NCI-H2196 (cell line): ENCODE results near the gene TAGLN2.
A peak's percentile ranks its signal among the peaks of the same experiment; 100 is the strongest.

Experiments used
- DNase-seq: peaks from one replicate; lab custom pipeline; 2025; ENCODE audit not compliant: unreplicated experiment; lab: John Stamatoyannopoulos, UW

The TAGLN2 gene

GRCh38 chr1:159949981-159950381, 24.7 kb upstream of the TAGLN2 start:
- no peak for DNase-seq

- DNase-seq = no peak
These were observed 23.8 kb upstream of the TAGLN2 start for GRCh38 chr1:159949123-159949522.

- DNase-seq = no peak
These were observed 22.6 kb upstream of the TAGLN2 start for GRCh38 chr1:159947942-159948341.

GRCh38 chr1:159946242-159947187, 21.2 kb upstream of the TAGLN2 start:
- DNase-seq = no peak

GRCh38 chr1:159945483-159946241, 20.4 kb upstream of the TAGLN2 start, which contains the start of gene IGSF9:
Gene IGSF9 (minus strand): TSS chr1:159945613. CDS start chr1:159943454, 2,159 bp downstream.
- DNase-seq = peak; percentile 86

- DNase-seq = no peak
These were observed 19.5 kb upstream of the TAGLN2 start for GRCh38 chr1:159944623-159945455.

- DNase-seq = no peak
These were observed 18.8 kb upstream of the TAGLN2 start for GRCh38 chr1:159943908-159944622.

- no peak for DNase-seq
These were observed 18.0 kb upstream of the TAGLN2 start for GRCh38 chr1:159943278-159943640.

- no peak for DNase-seq
These were observed 17.4 kb upstream of the TAGLN2 start for GRCh38 chr1:159942632-159943277.

- DNase-seq = no peak
These were observed 16.6 kb upstream of the TAGLN2 start for GRCh38 chr1:159941591-159942560.

GRCh38 chr1:159941141-159941540, 15.8 kb upstream of the TAGLN2 start:
- DNase-seq = no peak

- DNase-seq = no peak
These were observed 14.8 kb upstream of the TAGLN2 start for GRCh38 chr1:159940006-159940620.

- no peak for DNase-seq
These were observed 14.3 kb upstream of the TAGLN2 start for GRCh38 chr1:159939678-159940002.

- DNase-seq = no peak
These were observed 13.8 kb upstream of the TAGLN2 start for GRCh38 chr1:159938905-159939677.

- DNase-seq = no peak
These were observed 13.0 kb upstream of the TAGLN2 start for GRCh38 chr1:159938211-159938852.

GRCh38 chr1:159937054-159937750, 11.9 kb upstream of the TAGLN2 start:
- no peak for DNase-seq
